Naive thymus-derived CD4-positive, alpha-beta T cell (primary cell): Measurements from ENCODE around the gene ZNF181. TPM values are rescaled to one million over a fixed set of nuclear protein-coding genes. Genes with fewer than 3 reads are reported as not detected.
A peak's percentile ranks its signal among the peaks of the same experiment; 100 is the strongest.
"Not testable (repeated sequence)": the region's sequence is repeated elsewhere in the genome, so short reads cannot be mapped to it uniquely, and the experiment has no call there.

Source experiments
- ATAC-seq: fragments of 150-1000 bp; cut with Tn5 transposase; 2 replicates; pipeline ENCODE4 v1.10.0; 2021; ENCODE audit warnings: mild to moderate bottlenecking, moderate library complexity
- CTCF ChIA-PET: fragments of 350-600 bp; sonication (Branson Sonifier 250); formaldehyde crosslinking; loops from one replicate; lab custom pipeline; 2021; ENCODE audit warnings: antibody characterized with exemption; lab: Charles Lee
- POLR2A ChIA-PET: fragments of 350-600 bp; sonication (Branson Sonifier 250); formaldehyde crosslinking; loops from one replicate; lab custom pipeline; 2021; ENCODE audit warnings: antibody characterized with exemption, inconsistent platforms; lab: Charles Lee
- DNase-seq, 9 donors: peaks; one replicate each; pipeline versions ENCODE4 v3.0.0 to v3.0.0-alpha.2; 2020 to 2022; ENCODE audit warnings: mixed read lengths in 1 of 9
- H3K27ac ChIP-seq: one replicate; pipeline ENCODE4 v1.7.0; 2013; ENCODE audit warnings: mild to moderate bottlenecking, low read depth, low read length, moderate library complexity
- H3K27me3 ChIP-seq, 2 donors: one replicate each; pipeline ENCODE4 v1.7.0; 2013; ENCODE audit warnings: low read length in 2 of 2, mild to moderate bottlenecking in 2 of 2, moderate library complexity in 2 of 2; ENCODE audit not compliant: control insufficient read depth in 2 of 2, insufficient read depth in 2 of 2
- H3K36me3 ChIP-seq, 3 experiments: 1 replicate in 2 of 3; 2 replicates in 1 of 3; pipeline ENCODE4 v1.7.0; 2013; ENCODE audit warnings: low read length in 3 of 3, mild to moderate bottlenecking in 3 of 3, moderate library complexity in 1 of 3; ENCODE audit not compliant: insufficient read depth in 3 of 3, control insufficient read depth in 2 of 3
- H3K4me1 ChIP-seq, 2 donors: one replicate each; pipeline ENCODE4 v1.7.0; 2013; ENCODE audit warnings: low read length in 2 of 2, mild to moderate bottlenecking in 2 of 2, moderate library complexity in 1 of 2; ENCODE audit not compliant: control insufficient read depth in 2 of 2, insufficient read depth in 2 of 2
- H3K4me3 ChIP-seq: 2 replicates; pipeline ENCODE4 v1.7.0; 2013; ENCODE audit warnings: mild to moderate bottlenecking, low read length
- H3K9me3 ChIP-seq, 3 experiments: 1 replicate in 2 of 3; 2 replicates in 1 of 3; pipeline ENCODE4 v1.7.0; 2013; ENCODE audit warnings: low read length in 3 of 3; ENCODE audit not compliant: control insufficient read depth in 2 of 3
- H3K27ac Mint-ChIP-seq, 9 donors: one replicate each; pipeline ENCODE4 v1.8.0; 2020 to 2022; ENCODE audit warnings: mixed read lengths in 9 of 9, mild to moderate bottlenecking in 8 of 9, moderate library complexity in 5 of 9, inconsistent platforms in 2 of 9
- H3K27me3 Mint-ChIP-seq, 5 donors: one replicate each; pipeline ENCODE4 v1.8.0; 2021 to 2022; ENCODE audit warnings: mixed read lengths in 5 of 5, mild to moderate bottlenecking in 1 of 5
- H3K36me3 Mint-ChIP-seq, 5 donors: one replicate each; pipeline ENCODE4 v1.8.0; 2020 to 2022; ENCODE audit warnings: mixed read lengths in 5 of 5, mild to moderate bottlenecking in 3 of 5, inconsistent platforms in 1 of 5
- H3K4me1 Mint-ChIP-seq, 7 donors: one replicate each; pipeline ENCODE4 v1.8.0; 2020 to 2022; ENCODE audit warnings: mixed read lengths in 7 of 7, mild to moderate bottlenecking in 3 of 7, inconsistent platforms in 1 of 7
- H3K4me3 Mint-ChIP-seq, 10 donors: one replicate each; pipeline ENCODE4 v1.8.0; 2020 to 2022; ENCODE audit warnings: mild to moderate bottlenecking in 10 of 10, mixed read lengths in 10 of 10, moderate library complexity in 6 of 10, inconsistent platforms in 2 of 10
- H3K9me3 Mint-ChIP-seq, 11 donors: one replicate each; pipeline ENCODE4 v1.8.0; 2020 to 2022; ENCODE audit warnings: mixed read lengths in 11 of 11, mild to moderate bottlenecking in 4 of 11, inconsistent platforms in 1 of 11, moderate library complexity in 1 of 11
- intact Hi-C, 2 donors: fragments of 100-400 bp; cut with micrococcal nuclease; formaldehyde crosslinking; loops; one replicate each; pipeline ENCODE4 v1.15.1; 2023
- polyA plus RNA-seq, 2 donors: library from polyadenylated mRNA; unstranded; fragments of 300-500 nt; fragmentation: Illumina TruSeq; gene quantifications; one replicate each; pipeline ENCODE4 v1.2.3, GENCODE V29; 2021
- total RNA-seq, 6 experiments: library from RNA in 5 of 6; stranded (reverse) in 5 of 6; gene quantifications; 1 replicate in 5 of 6; 2 replicates in 1 of 6; pipeline ENCODE4 v1.2.3 and lab custom pipeline; 2021 to 2026

Gene ZNF181
- total RNA-seq (10 to 100 TPM in 2 of 5 experiments, 1 to 10 TPM in 3; 4.8 to 28.5 (median 8.4) TPM), polyA plus RNA-seq (10 to 100 TPM; 34.5 to 36.0 TPM), total RNA-seq (lab: John Stamatoyannopoulos, UW) (15.7 reads per million, percentile 45 among the genes with 10 or more reads in this experiment)

GRCh38 chr19:34733746-34734536 is at the start of gene ZNF181:
TSS of gene ZNF181 (plus strand) at chr19:34734243. CDS start at chr19:34735038, 795 bp downstream.
- H3K36me3 Mint-ChIP-seq, result peaks cover 8 to 34% (median 33%) of the 10 kb centered on the region in 5 donors
- H3K27ac Mint-ChIP-seq, result peak within 1 kb of the TSS; percentile 90 to 99 (median 98)
- Histone ChIP-seq H3K9me3 (peaks cover 0 to 8% (median 0%) of the 10 kb centered on the region in 3 experiments), H3K4me1 (peaks cover 11 to 17% of the 10 kb centered on the region in 2 donors), H3K36me3 (peaks cover 0 to 29% (median 10%) of the 10 kb centered on the region in 3 experiments), H3K27me3 (no peaks in the 10 kb centered on the region), H3K4me3 (peak within 1 kb of the TSS; percentile 79), H3K27ac (peak within 1 kb of the TSS; percentile 94)
- ATAC-seq (peak; percentile 89), DNase-seq (peak; percentile 58 to 84 (median 82))
- peaks cover 0 to 4% (median 0%) of the 10 kb centered on the region in 5 donors for H3K27me3 Mint-ChIP-seq
- ChIA-PET CTCF (no interaction called here), POLR2A (interaction anchor here (0.6 to 2.3 kb wide), 10 partner anchors 38 to 567 kb away, joined by 3 to 17 read pairs (median 4); partner anchors contain the start of genes SCGB2B2, ZNF30 and ZNF302)
- peaks cover 18 to 39% (median 28%) of the 10 kb centered on the region in 7 donors for H3K4me1 Mint-ChIP-seq
- intact Hi-C loops, result loop anchor here (1.0 to 10.0 kb wide), 10 partner anchors 39 to 1011 kb away; partner anchors contain the start of genes SCGB2B2 (in 2 of the 2), ZNF302 (in 2 of the 2), ZNF599 (in 2 of the 2) and GRAMD1A (in 1 of the 2)
- peaks cover 7 to 33% (median 17%) of the 10 kb centered on the region in 11 donors for H3K9me3 Mint-ChIP-seq
- H3K4me3 Mint-ChIP-seq, result peak within 1 kb of the TSS; percentile 86 to 99 (median 98)

- intact Hi-C loops, H3K4me1 Mint-ChIP-seq, DNase-seq, H3K4me1 ChIP-seq, ATAC-seq, H3K27me3 Mint-ChIP-seq, H3K4me3 Mint-ChIP-seq, H3K27ac Mint-ChIP-seq, H3K27me3 ChIP-seq, H3K4me3 ChIP-seq, POLR2A ChIA-PET, H3K27ac ChIP-seq, CTCF ChIA-PET: not testable (repeated sequence)
- peaks cover 5 to 98% (median 63%) of the 10 kb centered on the region in 11 donors for H3K9me3 Mint-ChIP-seq
- peaks cover 11 to 41% (median 14%) of the 10 kb centered on the region in 3 experiments for H3K36me3 ChIP-seq
- H3K9me3 ChIP-seq, result peaks cover 6 to 53% (median 39%) of the 10 kb centered on the region in 3 experiments
- H3K36me3 Mint-ChIP-seq, result peaks cover 28 to 68% (median 50%) of the 10 kb centered on the region in 5 donors
Observed at GRCh38 chr19:34685266-34685665, 48.8 kb upstream of the ZNF181 start.

DNA sequence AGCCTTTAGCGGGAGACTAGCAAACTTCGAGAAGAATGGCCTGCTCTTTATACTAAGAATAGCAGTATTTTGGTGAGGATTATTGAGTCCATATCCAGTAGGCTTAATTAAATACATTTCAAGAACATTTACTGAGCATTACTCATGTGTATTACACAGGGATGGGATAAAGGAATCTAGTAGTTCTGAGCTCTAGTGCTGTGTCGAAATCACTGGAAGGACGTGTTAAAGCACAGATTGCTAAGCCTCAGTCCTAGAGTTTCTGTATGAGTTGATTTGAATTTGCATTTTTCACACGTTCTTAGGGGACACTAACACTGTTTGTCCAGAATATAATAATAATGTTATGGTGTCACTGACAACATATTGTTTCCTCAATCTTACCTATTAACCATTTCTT is 47.6 kb upstream of the ZNF181 start:
- Mint-ChIP-seq H3K27me3 (peaks cover 0 to 16% (median 8%) of the 10 kb centered on the region in 5 donors), H3K36me3 (peaks cover 32 to 64% (median 40%) of the 10 kb centered on the region in 5 donors), H3K9me3 (peaks cover 9 to 100% (median 64%) of the 10 kb centered on the region in 11 donors), H3K4me1 (no peaks in the 10 kb centered on the region), H3K27ac (no peak overlapping the region), H3K4me3 (no peak overlapping the region)
- no peak for ATAC-seq
- no peak for DNase-seq
- Histone ChIP-seq H3K36me3 (peaks cover 11 to 32% (median 14%) of the 10 kb centered on the region in 3 experiments), H3K4me1 (no peaks in the 10 kb centered on the region), H3K4me3 (no peak overlapping the region), H3K27me3 (no peaks in the 10 kb centered on the region), H3K27ac (no peak overlapping the region), H3K9me3 (peaks cover 6 to 50% (median 40%) of the 10 kb centered on the region in 3 experiments)
- ChIA-PET POLR2A (no interaction called here), CTCF (no interaction called here)
- intact Hi-C loops, result no loop called here

- peaks cover 6 to 44% (median 34%) of the 10 kb centered on the region in 3 experiments for H3K9me3 ChIP-seq
- CTCF ChIA-PET, result no interaction called here
- POLR2A ChIA-PET, result no interaction called here
Observed at GRCh38 chr19:34687348-34687747, 46.7 kb upstream of the ZNF181 start.

DNA sequence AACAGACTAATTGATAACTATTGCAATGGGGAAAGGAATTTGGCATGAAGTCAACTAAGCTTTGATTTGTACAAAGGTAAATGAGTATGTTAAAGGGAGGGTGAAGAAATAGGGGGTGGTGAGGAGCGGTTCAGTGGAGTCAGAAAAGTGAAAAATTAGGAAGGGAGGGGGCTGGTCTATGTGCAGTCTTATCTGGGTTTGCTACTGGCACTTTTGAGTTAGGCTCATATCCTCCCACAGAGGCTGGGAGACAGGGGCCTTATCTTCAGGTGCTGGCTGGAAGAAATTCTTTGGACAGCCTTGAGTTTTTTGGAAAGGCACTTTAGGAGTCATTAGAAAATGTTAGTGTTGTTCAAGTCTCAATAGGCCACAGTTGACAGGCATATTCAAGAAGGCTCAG is 45.5 kb upstream of the ZNF181 start:
- POLR2A ChIA-PET, result no interaction called here
- peaks cover 2 to 13% (median 3%) of the 10 kb centered on the region in 3 experiments for H3K36me3 ChIP-seq
- peaks cover 6 to 44% (median 31%) of the 10 kb centered on the region in 3 experiments for H3K9me3 ChIP-seq

More at GRCh38 chr19:34687348-34687747, 46.7 kb upstream of the ZNF181 start:
- Histone ChIP-seq H3K27me3 (no peaks in the 10 kb centered on the region), H3K4me1 (no peaks in the 10 kb centered on the region), H3K36me3 (peaks cover 11 to 24% (median 14%) of the 10 kb centered on the region in 3 experiments), H3K4me3 (no peak overlapping the region), H3K27ac (no peak overlapping the region)
- Mint-ChIP-seq H3K36me3 (peaks cover 28 to 64% (median 31%) of the 10 kb centered on the region in 5 donors), H3K9me3 (peaks cover 9 to 100% (median 62%) of the 10 kb centered on the region in 11 donors), H3K4me3 (no peak overlapping the region), H3K27ac (no peak overlapping the region), H3K27me3 (peaks cover 0 to 24% (median 13%) of the 10 kb centered on the region in 5 donors), H3K4me1 (no peaks in the 10 kb centered on the region)
- ATAC-seq, result no peak
- intact Hi-C loops, result no loop called here
- DNase-seq, result no peak

GRCh38 chr19:34690372-34690771 is 43.7 kb upstream of the ZNF181 start:
- POLR2A ChIA-PET, result no interaction called here
- peaks cover 9 to 41% (median 15%) of the 10 kb centered on the region in 5 donors for H3K36me3 Mint-ChIP-seq

More for the DNA sequence above, 45.5 kb upstream of the ZNF181 start:
- no peaks in the 10 kb centered on the region for H3K4me1 ChIP-seq
- CTCF ChIA-PET, result no interaction called here
- H3K4me1 Mint-ChIP-seq, result no peaks in the 10 kb centered on the region
- H3K27ac Mint-ChIP-seq, result no peak overlapping the region
- H3K27me3 ChIP-seq, result no peaks in the 10 kb centered on the region
- peaks cover 12 to 100% (median 54%) of the 10 kb centered on the region in 11 donors for H3K9me3 Mint-ChIP-seq
- H3K4me3 ChIP-seq, result no peak overlapping the region
- ATAC-seq (no peak), DNase-seq (no peak)
- no peak overlapping the region for H3K27ac ChIP-seq
- peaks cover 0 to 37% (median 23%) of the 10 kb centered on the region in 5 donors for H3K27me3 Mint-ChIP-seq
- peaks cover 21 to 55% (median 22%) of the 10 kb centered on the region in 5 donors for H3K36me3 Mint-ChIP-seq
- intact Hi-C loops, result no loop called here
- H3K4me3 Mint-ChIP-seq, result no peak overlapping the region

More at GRCh38 chr19:34690372-34690771, 43.7 kb upstream of the ZNF181 start:
- no peaks in the 10 kb centered on the region for H3K36me3 ChIP-seq
- peaks cover 0 to 53% (median 33%) of the 10 kb centered on the region in 5 donors for H3K27me3 Mint-ChIP-seq
- H3K4me1 Mint-ChIP-seq, result no peaks in the 10 kb centered on the region
- ATAC-seq (no peak), DNase-seq (no peak)
- intact Hi-C loops, result no loop called here
- H3K4me3 Mint-ChIP-seq, result no peak overlapping the region
- H3K9me3 Mint-ChIP-seq, result peaks cover 12 to 98% (median 55%) of the 10 kb centered on the region in 11 donors
- H3K4me3 ChIP-seq, result no peak overlapping the region
- H3K4me1 ChIP-seq, result no peaks in the 10 kb centered on the region
- H3K27me3 ChIP-seq, result no peaks in the 10 kb centered on the region
- H3K9me3 ChIP-seq, result peaks cover 6 to 33% (median 22%) of the 10 kb centered on the region in 3 experiments
- no peak overlapping the region for H3K27ac Mint-ChIP-seq
- CTCF ChIA-PET, result no interaction called here
- no peak overlapping the region for H3K27ac ChIP-seq
